ENCODE results near the gene GANC. TPM values are rescaled to one million over a fixed set of nuclear protein-coding genes. Genes with fewer than 3 reads are reported as not detected.
"Not testable (repeated sequence)": the region's sequence is repeated elsewhere in the genome, so short reads cannot be mapped to it uniquely, and the experiment has no call there.

The GANC gene
- total and polyA plus RNA-seq, 2 donors (not counting 1 experiment from before 2014, with no cell fraction given), result 15.1 to 24.6 TPM

DNA sequence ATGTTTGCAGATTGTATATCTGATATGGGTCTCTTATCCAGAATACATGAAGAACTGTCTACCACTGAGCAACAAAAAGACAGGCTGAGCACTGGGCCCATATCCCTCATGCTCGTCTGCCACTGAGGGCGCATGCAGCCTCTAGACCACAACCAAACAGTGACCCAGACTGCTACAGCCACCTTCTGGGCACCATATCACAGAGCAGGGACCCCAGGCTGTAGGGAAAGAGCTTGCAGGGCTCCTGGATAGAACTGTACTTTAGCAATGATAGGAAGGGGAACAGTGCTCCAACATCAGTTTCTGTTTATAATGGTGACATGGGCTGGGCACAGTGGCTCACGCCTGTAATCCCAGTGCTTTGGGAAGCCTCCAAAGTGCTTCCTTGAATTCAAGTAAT, 40.5 kb downstream of the GANC start:
- Histone ChIP-seq H3K4me3 (replicated peaks in 1 of 4; ENCODE audit: control extremely low read depth in 1 of 4, insufficient read depth in 1 of 4, low read depth in 3 of 4, low read length in 4 of 4) (no peak overlapping the region), H3K27me3 (ENCODE audit: control insufficient read depth, insufficient read depth, low read length) (no peaks in the 10 kb centered on the region), H3K9ac (ENCODE audit: insufficient read depth, low read length) (no peak overlapping the region), H3K9me3 (ENCODE audit: control insufficient read depth, insufficient read depth, low read depth, low read length) (no peaks in the 10 kb centered on the region), H3K79me2 (ENCODE audit: control insufficient read depth, insufficient read depth, low read length) (no peaks in the 10 kb centered on the region), H3K36me3 (ENCODE audit: control insufficient read depth, insufficient read depth, low read length) (no peaks in the 10 kb centered on the region), H3K27ac (ENCODE audit: insufficient read depth, low read length) (no peak overlapping the region), H3K4me1 (ENCODE audit: control insufficient read depth, extremely low read depth, insufficient read depth, low read length) (no peaks in the 10 kb centered on the region), H2AFZ (ENCODE audit: low read length) (no peak overlapping the region), H4K20me1 (ENCODE audit: control insufficient read depth, extremely low read depth, insufficient read depth, low read length) (no peaks in the 10 kb centered on the region), H3K4me2 (ENCODE audit: extremely low read depth, insufficient read depth, low read length) (no peak overlapping the region)
- DNase-seq (ENCODE audit: low read depth in 2 of 2), result no peak
- TF ChIP-seq, protein P1, sequence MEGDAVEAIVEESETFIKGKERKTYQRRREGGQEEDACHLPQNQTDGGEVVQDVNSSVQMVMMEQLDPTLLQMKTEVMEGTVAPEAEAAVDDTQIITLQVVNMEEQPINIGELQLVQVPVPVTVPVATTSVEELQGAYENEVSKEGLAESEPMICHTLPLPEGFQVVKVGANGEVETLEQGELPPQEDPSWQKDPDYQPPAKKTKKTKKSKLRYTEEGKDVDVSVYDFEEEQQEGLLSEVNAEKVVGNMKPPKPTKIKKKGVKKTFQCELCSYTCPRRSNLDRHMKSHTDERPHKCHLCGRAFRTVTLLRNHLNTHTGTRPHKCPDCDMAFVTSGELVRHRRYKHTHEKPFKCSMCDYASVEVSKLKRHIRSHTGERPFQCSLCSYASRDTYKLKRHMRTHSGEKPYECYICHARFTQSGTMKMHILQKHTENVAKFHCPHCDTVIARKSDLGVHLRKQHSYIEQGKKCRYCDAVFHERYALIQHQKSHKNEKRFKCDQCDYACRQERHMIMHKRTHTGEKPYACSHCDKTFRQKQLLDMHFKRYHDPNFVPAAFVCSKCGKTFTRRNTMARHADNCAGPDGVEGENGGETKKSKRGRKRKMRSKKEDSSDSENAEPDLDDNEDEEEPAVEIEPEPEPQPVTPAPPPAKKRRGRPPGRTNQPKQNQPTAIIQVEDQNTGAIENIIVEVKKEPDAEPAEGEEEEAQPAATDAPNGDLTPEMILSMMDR (conservative IDR thresholded peaks at IDR 0.05 in 1 of 2, IDR thresholded peaks at IDR 0.05 in 1 of 2; ENCODE audit: low read depth in 1 of 2, low read length in 2 of 2), result no peak
- no peak for TF ChIP-seq EZH2 (IDR thresholded peaks at IDR 0.05; ENCODE audit: low read length, missing control alignments)

DNA sequence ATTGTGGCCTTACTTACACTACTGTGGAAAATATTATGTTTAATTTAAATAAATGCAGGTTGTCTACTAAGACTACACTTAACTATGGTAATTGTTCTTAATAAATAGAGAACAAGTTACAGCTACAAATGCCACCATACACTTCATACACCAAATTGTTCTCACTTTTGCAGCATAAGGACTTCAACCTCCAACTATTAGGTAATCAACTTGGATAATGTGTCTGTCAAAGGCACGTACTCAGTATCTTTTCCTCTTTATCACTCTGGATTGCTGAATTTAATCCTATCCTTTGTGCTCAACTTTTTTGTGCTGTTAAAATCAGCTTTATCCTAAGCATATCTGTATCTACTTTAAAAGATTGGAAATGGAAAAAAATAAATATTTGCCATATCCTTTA, 41.8 kb downstream of the GANC start:
- H2AFZ ChIP-seq (ENCODE audit: low read length), result no peak overlapping the region
- no peaks in the 10 kb centered on the region for H3K79me2 ChIP-seq (ENCODE audit: control insufficient read depth, insufficient read depth, low read length)
- no peaks in the 10 kb centered on the region for H3K27me3 ChIP-seq (ENCODE audit: control insufficient read depth, insufficient read depth, low read length)
- H3K4me2 ChIP-seq (ENCODE audit: extremely low read depth, insufficient read depth, low read length), result no peak overlapping the region
- TF ChIP-seq, protein P1 (conservative IDR thresholded peaks at IDR 0.05 in 1 of 2, IDR thresholded peaks at IDR 0.05 in 1 of 2; ENCODE audit: low read depth in 1 of 2, low read length in 2 of 2), result no peak
- no peak for TF ChIP-seq EZH2 (IDR thresholded peaks at IDR 0.05; ENCODE audit: low read length, missing control alignments)
- H3K4me1 ChIP-seq (ENCODE audit: control insufficient read depth, extremely low read depth, insufficient read depth, low read length), result no peaks in the 10 kb centered on the region
- no peak overlapping the region for H3K4me3 ChIP-seq (replicated peaks in 1 of 4; ENCODE audit: control extremely low read depth in 1 of 4, insufficient read depth in 1 of 4, low read depth in 3 of 4, low read length in 4 of 4)
- no peak for DNase-seq (ENCODE audit: low read depth in 2 of 2)
- H3K9ac ChIP-seq (ENCODE audit: insufficient read depth, low read length), result no peak overlapping the region
- H4K20me1 ChIP-seq (ENCODE audit: control insufficient read depth, extremely low read depth, insufficient read depth, low read length), result no peaks in the 10 kb centered on the region
- no peaks in the 10 kb centered on the region for H3K36me3 ChIP-seq (ENCODE audit: control insufficient read depth, insufficient read depth, low read length)
- no peaks in the 10 kb centered on the region for H3K9me3 ChIP-seq (ENCODE audit: control insufficient read depth, insufficient read depth, low read depth, low read length)
- H3K27ac ChIP-seq (ENCODE audit: insufficient read depth, low read length), result no peak overlapping the region

DNA sequence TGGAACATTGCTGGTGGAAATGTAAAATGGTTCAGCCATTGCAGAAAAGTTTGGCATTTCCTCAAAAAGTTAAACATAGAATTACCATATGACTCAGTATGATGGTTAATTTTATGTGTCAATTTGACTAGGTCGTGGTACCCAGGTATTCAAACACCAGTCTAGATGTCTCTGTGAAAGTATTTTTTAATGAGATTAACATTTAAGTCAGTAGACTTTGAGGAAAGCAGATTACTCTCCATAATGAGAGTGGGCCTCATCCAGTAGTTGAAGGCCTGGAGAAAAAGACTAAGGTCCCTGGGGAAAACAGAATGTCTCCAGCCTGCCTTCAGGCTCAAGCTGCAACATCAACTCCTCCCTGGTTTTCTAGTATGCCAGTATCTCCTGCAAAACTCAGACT, 42.5 kb downstream of the GANC start:
- Histone ChIP-seq H3K27me3 (ENCODE audit: control insufficient read depth, insufficient read depth, low read length) (no peaks in the 10 kb centered on the region), H2AFZ (ENCODE audit: low read length) (no peak overlapping the region), H3K9ac (ENCODE audit: insufficient read depth, low read length) (no peak overlapping the region), H3K27ac (ENCODE audit: insufficient read depth, low read length) (no peak overlapping the region), H3K79me2 (ENCODE audit: control insufficient read depth, insufficient read depth, low read length) (no peaks in the 10 kb centered on the region), H3K4me1 (ENCODE audit: control insufficient read depth, extremely low read depth, insufficient read depth, low read length) (no peaks in the 10 kb centered on the region), H4K20me1 (ENCODE audit: control insufficient read depth, extremely low read depth, insufficient read depth, low read length) (no peaks in the 10 kb centered on the region), H3K9me3 (ENCODE audit: control insufficient read depth, insufficient read depth, low read depth, low read length) (no peaks in the 10 kb centered on the region), H3K36me3 (ENCODE audit: control insufficient read depth, insufficient read depth, low read length) (no peaks in the 10 kb centered on the region), H3K4me3 (replicated peaks in 1 of 4; ENCODE audit: control extremely low read depth in 1 of 4, insufficient read depth in 1 of 4, low read depth in 3 of 4, low read length in 4 of 4) (no peak overlapping the region), H3K4me2 (ENCODE audit: extremely low read depth, insufficient read depth, low read length) (no peak overlapping the region)
- DNase-seq (ENCODE audit: low read depth in 2 of 2), result no peak
- TF ChIP-seq, protein P1 (conservative IDR thresholded peaks at IDR 0.05 in 1 of 2, IDR thresholded peaks at IDR 0.05 in 1 of 2; ENCODE audit: low read depth in 1 of 2, low read length in 2 of 2), result no peak
- no peak for TF ChIP-seq EZH2 (IDR thresholded peaks at IDR 0.05; ENCODE audit: low read length, missing control alignments)

DNA sequence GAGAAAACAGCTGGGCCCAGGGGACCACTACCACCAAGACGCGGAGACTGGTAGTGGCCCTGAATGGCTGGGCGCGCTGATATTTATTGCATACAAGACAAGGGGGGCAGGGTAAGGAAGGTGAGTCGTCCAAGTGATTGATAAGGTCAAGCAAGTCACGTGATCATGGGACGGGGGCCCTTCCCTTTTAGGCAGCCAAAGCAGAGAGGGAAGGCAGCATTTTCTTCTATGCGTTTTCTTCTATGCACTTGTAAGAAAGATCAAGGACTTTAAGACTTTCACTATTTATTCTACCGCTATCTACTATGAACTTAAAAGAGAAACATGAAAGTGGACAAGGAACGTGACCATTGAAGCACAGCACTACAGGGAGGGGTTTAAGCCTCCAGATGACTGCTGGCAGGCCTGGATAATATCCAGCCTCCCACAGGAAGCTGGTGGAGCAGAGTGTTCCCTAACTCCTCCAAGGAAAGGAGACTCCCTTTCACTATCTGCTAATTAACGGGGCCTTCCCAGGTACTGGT, 43.3 kb downstream of the GANC start:
- H4K20me1 ChIP-seq (ENCODE audit: control insufficient read depth, extremely low read depth, insufficient read depth, low read length); H3K27ac ChIP-seq (ENCODE audit: insufficient read depth, low read length); DNase-seq (ENCODE audit: low read depth in 2 of 2); H3K9ac ChIP-seq (ENCODE audit: insufficient read depth, low read length); H3K9me3 ChIP-seq (ENCODE audit: control insufficient read depth, insufficient read depth, low read depth, low read length); H3K4me1 ChIP-seq (ENCODE audit: control insufficient read depth, extremely low read depth, insufficient read depth, low read length); H3K27me3 ChIP-seq (ENCODE audit: control insufficient read depth, insufficient read depth, low read length); H3K36me3 ChIP-seq (ENCODE audit: control insufficient read depth, insufficient read depth, low read length); H2AFZ ChIP-seq (ENCODE audit: low read length); H3K4me3 ChIP-seq (replicated peaks in 1 of 4; ENCODE audit: control extremely low read depth in 1 of 4, insufficient read depth in 1 of 4, low read depth in 3 of 4, low read length in 4 of 4); H3K4me2 ChIP-seq (ENCODE audit: extremely low read depth, insufficient read depth, low read length); H3K79me2 ChIP-seq (ENCODE audit: control insufficient read depth, insufficient read depth, low read length): not testable (repeated sequence)
